HG02840 (cell line): ENCODE data around the gene TTF1.

ENCODE experiments used
- ATAC-seq: cut with Tn5 transposase; IDR thresholded peaks from one replicate; pipeline ENCODE4 v1.9.1; 2021; ENCODE audit warnings: mild to moderate bottlenecking, moderate library complexity, moderate number of reproducible peaks; ENCODE audit not compliant: unreplicated experiment, low FRiP score

The TTF1 gene

GRCh38 chr9:132406554-132407122 lies at the start of gene TTF1:
Gene TTF1 (minus strand): TSS chr9:132406840. CDS start chr9:132402821, 4,019 bp downstream.
- peak; percentile 71 for ATAC-seq

GRCh38 chr9:132456241-132456640 lies 49.6 kb upstream of the TTF1 start:
- no peak for ATAC-seq

- ATAC-seq: no peak
Measured at GRCh38 chr9:132451276-132451675, 44.6 kb upstream of the TTF1 start.

- no peak for ATAC-seq
Measured at GRCh38 chr9:132447902-132448301, 41.3 kb upstream of the TTF1 start.

- no peak for ATAC-seq
Measured at GRCh38 chr9:132447346-132447745, 40.7 kb upstream of the TTF1 start.

- ATAC-seq: no peak
Measured at GRCh38 chr9:132446887-132447286, 40.2 kb upstream of the TTF1 start.

- ATAC-seq: no peak
Measured at GRCh38 chr9:132443951-132444607, 37.4 kb upstream of the TTF1 start.

GRCh38 chr9:132441404-132441803 lies 34.8 kb upstream of the TTF1 start:
- ATAC-seq: no peak

- no peak for ATAC-seq
Measured at GRCh38 chr9:132440735-132441134, 34.1 kb upstream of the TTF1 start.

- no peak for ATAC-seq
Measured at GRCh38 chr9:132439153-132439552, 32.5 kb upstream of the TTF1 start.

- ATAC-seq: no peak
Measured at GRCh38 chr9:132434881-132435280, 28.2 kb upstream of the TTF1 start.

- ATAC-seq: no peak
Measured at GRCh38 chr9:132430998-132431397, 24.4 kb upstream of the TTF1 start.

GRCh38 chr9:132426639-132427414 lies 20.2 kb upstream of the TTF1 start:
- ATAC-seq: no peak

- ATAC-seq: no peak
Measured at GRCh38 chr9:132425675-132426062, 19.0 kb upstream of the TTF1 start.

GRCh38 chr9:132424857-132425674 lies 18.4 kb upstream of the TTF1 start:
- ATAC-seq: no peak

- ATAC-seq: no peak
Measured at GRCh38 chr9:132423503-132423902, 16.9 kb upstream of the TTF1 start.

- no peak for ATAC-seq
Measured at GRCh38 chr9:132422574-132422973, 15.9 kb upstream of the TTF1 start.

- no peak for ATAC-seq
Measured at GRCh38 chr9:132418726-132419363, 12.2 kb upstream of the TTF1 start.

- no peak for ATAC-seq
Measured at GRCh38 chr9:132415181-132415580, 8.5 kb upstream of the TTF1 start.

GRCh38 chr9:132414731-132415130 lies 8.1 kb upstream of the TTF1 start:
- no peak for ATAC-seq
